IMR-90 (cell line): Measurements from ENCODE around the gene SFXN3. TPM values are rescaled to one million over a fixed set of nuclear protein-coding genes. Genes with fewer than 3 reads are reported as not detected.
A peak's percentile ranks its signal among the peaks of the same experiment; 100 is the strongest.

ENCODE experiments used
- ATAC-seq: fragments of 200-7000 bp; cut with Tn5 transposase; 2 replicates; pipeline ENCODE4 v1.9.1; 2020; ENCODE audit warnings: low read depth, mild to moderate bottlenecking, moderate library complexity
- BruUV-seq: library from RNA; stranded (reverse); fragments of 400-500 nt; replicated peaks from 2 replicates; lab custom pipeline; 2021; lab: Mats Ljungman, UMichigan
- CTCF ChIA-PET: fragments of 300-600 bp; formaldehyde crosslinking; extraction: SDS; loops from one replicate; lab custom pipeline; 2021; ENCODE audit warnings: antibody characterized with exemption; lab: Yijun Ruan, JAX
- POLR2A ChIA-PET: fragments of 300-600 bp; sonication (Branson Sonifier 250); formaldehyde crosslinking; loops from one replicate; lab custom pipeline; 2022; ENCODE audit warnings: antibody characterized with exemption; ENCODE audit not compliant: unreplicated experiment; lab: Charles Lee
- DNase-seq: peaks from one replicate; pipeline ENCODE4 v3.0.0; 2013
- H2AFZ ChIP-seq: replicated peaks from 2 replicates; pipeline ENCODE3; 2013; ENCODE audit warnings: low read length, mild to moderate bottlenecking; ENCODE audit not compliant: poor library complexity
- H2AK5ac ChIP-seq: 2 replicates; pipeline ENCODE4 v1.6.1; 2013; ENCODE audit warnings: low read depth, low read length, inconsistent platforms
- H2AK9ac ChIP-seq: replicated peaks from 2 replicates; pipeline ENCODE3; 2013; ENCODE audit warnings: mild to moderate bottlenecking, low read depth, low read length, moderate library complexity; ENCODE audit not compliant: poor library complexity
- H2BK120ac ChIP-seq: 2 replicates; pipeline ENCODE4 v1.6.1; 2013; ENCODE audit warnings: low read depth, low read length, inconsistent platforms
- H2BK15ac ChIP-seq: 3 replicates; pipeline ENCODE4 v1.6.1; 2013; ENCODE audit warnings: low read depth, low read length, inconsistent platforms
- H2BK20ac ChIP-seq: 2 replicates; pipeline ENCODE4 v1.6.1; 2013; ENCODE audit warnings: low read depth, mild to moderate bottlenecking, inconsistent platforms, low read length, moderate library complexity
- H2BK5ac ChIP-seq: 2 replicates; pipeline ENCODE4 v1.6.1; 2013; ENCODE audit warnings: mild to moderate bottlenecking, low read depth, low read length, inconsistent platforms; ENCODE audit not compliant: poor library complexity, severe bottlenecking
- H3K14ac ChIP-seq: replicated peaks from 2 replicates; pipeline ENCODE4 v1.6.1; 2013; ENCODE audit warnings: low read depth, low read length, inconsistent platforms
- H3K18ac ChIP-seq: 2 replicates; pipeline ENCODE4 v1.6.1; 2013; ENCODE audit warnings: low read depth, low read length, control low read depth
- H3K23ac ChIP-seq: 2 replicates; pipeline ENCODE4 v1.6.1; 2013; ENCODE audit warnings: low read depth, low read length, inconsistent platforms
- H3K27ac ChIP-seq: 2 replicates; pipeline ENCODE4 v1.5.1; 2013; ENCODE audit warnings: mild to moderate bottlenecking, control low read depth, low read length; ENCODE audit not compliant: insufficient read depth
- H3K27me3 ChIP-seq: 2 replicates; pipeline ENCODE4 v1.6.1; 2013; ENCODE audit warnings: low read length; ENCODE audit not compliant: control insufficient read depth, insufficient read depth
- H3K36me3 ChIP-seq: 2 replicates; pipeline ENCODE4 v1.6.1; 2013; ENCODE audit warnings: low read length, mixed read lengths; ENCODE audit not compliant: control insufficient read depth, insufficient read depth
- H3K4ac ChIP-seq: 2 replicates; pipeline ENCODE4 v1.6.1; 2013; ENCODE audit warnings: low read depth, low read length, inconsistent platforms
- H3K4me1 ChIP-seq: 2 replicates; pipeline ENCODE4 v1.6.1; 2013; ENCODE audit warnings: low read length, mixed read lengths; ENCODE audit not compliant: control insufficient read depth, insufficient read depth
- H3K4me2 ChIP-seq: 2 replicates; pipeline ENCODE4 v1.6.1; 2013; ENCODE audit warnings: low read depth, mild to moderate bottlenecking, control low read depth, low read length, moderate library complexity
- H3K4me3 ChIP-seq: 2 replicates; pipeline ENCODE4 v1.5.1; 2013; ENCODE audit warnings: low read depth, mild to moderate bottlenecking, control low read depth, low read length, moderate library complexity; ENCODE audit not compliant: insufficient read depth
- H3K56ac ChIP-seq: 2 replicates; pipeline ENCODE4 v1.6.1; 2013; ENCODE audit warnings: low read length, inconsistent platforms; ENCODE audit not compliant: insufficient read depth; ENCODE audit errors: extremely low read depth
- H3K79me1 ChIP-seq, 2 experiments: 2 replicates each; pipeline ENCODE4 v1.6.1; 2013; ENCODE audit warnings: low read length in 2 of 2, inconsistent platforms in 1 of 2, low read depth in 1 of 2
- H3K9ac ChIP-seq: 2 replicates; pipeline ENCODE4 v1.6.1; 2013; ENCODE audit warnings: low read depth, low read length, control low read depth
- H3K9me1 ChIP-seq: 2 replicates; pipeline ENCODE4 v1.6.1; 2013; ENCODE audit warnings: low read length, inconsistent platforms; ENCODE audit not compliant: insufficient read depth
- H3K9me3 ChIP-seq: 2 replicates; pipeline ENCODE4 v1.6.1; 2013; ENCODE audit warnings: low read length; ENCODE audit not compliant: control insufficient read depth, insufficient read depth
- H4K20me1 ChIP-seq: 2 replicates; pipeline ENCODE4 v1.6.1; 2013; ENCODE audit warnings: low read length, inconsistent platforms; ENCODE audit not compliant: insufficient read depth
- H4K5ac ChIP-seq: 2 replicates; pipeline ENCODE4 v1.6.1; 2013; ENCODE audit warnings: mild to moderate bottlenecking, low read depth, low read length, control low read depth
- H4K8ac ChIP-seq, 2 experiments: 2 replicates each; pipeline ENCODE4 v1.6.1; 2013; ENCODE audit warnings: low read depth in 2 of 2, low read length in 2 of 2, control low read depth in 1 of 2, inconsistent platforms in 1 of 2
- H4K91ac ChIP-seq: 2 replicates; pipeline ENCODE4 v1.6.1; 2013; ENCODE audit warnings: low read depth, low read length, inconsistent platforms; ENCODE audit not compliant: insufficient read depth
- BHLHE40 ChIP-seq: fragments of 150-350 bp; IDR thresholded peaks from 2 replicates; pipeline ENCODE4 v1.6.1; 2016; ENCODE audit warnings: mild to moderate bottlenecking, low read depth, low read length
- CEBPB ChIP-seq: IDR thresholded peaks from 2 replicates; pipeline ENCODE4 v1.6.1; 2012; ENCODE audit warnings: low read depth, low read length, improper control_type of control experiment
- CHD1 ChIP-seq: IDR thresholded peaks from 2 replicates; pipeline ENCODE4 v1.6.1; 2012; ENCODE audit warnings: low read depth, low read length, improper control_type of control experiment
- CTCF ChIP-seq: conservative IDR thresholded peaks from 2 replicates; pipeline ENCODE4 v1.5.1; 2012; ENCODE audit warnings: mild to moderate bottlenecking, low read depth, low read length, improper control_type of control experiment
- ELK1 ChIP-seq: fragments of 150-350 bp; IDR thresholded peaks from 2 replicates; pipeline ENCODE4 v1.6.1; 2016; ENCODE audit warnings: low read depth, mild to moderate bottlenecking, low read length, moderate library complexity, borderline replicate concordance
- FOS ChIP-seq: fragments of 150-350 bp; IDR thresholded peaks from 2 replicates; pipeline ENCODE4 v1.6.1; 2016; ENCODE audit warnings: low read depth, low read length
- MAFK ChIP-seq: IDR thresholded peaks from 2 replicates; pipeline ENCODE4 v1.6.1; 2012; ENCODE audit warnings: low read depth, low read length, improper control_type of control experiment
- MAZ ChIP-seq: IDR thresholded peaks from 2 replicates; pipeline ENCODE4 v1.6.1; 2012; ENCODE audit warnings: low read depth, mild to moderate bottlenecking, low read length, improper control_type of control experiment, moderate library complexity, borderline replicate concordance
- MXI1 ChIP-seq: IDR thresholded peaks from 2 replicates; pipeline ENCODE4 v1.6.1; 2012; ENCODE audit warnings: low read depth, mild to moderate bottlenecking, low read length, moderate library complexity, borderline replicate concordance
- POLR2A ChIP-seq: IDR thresholded peaks from 2 replicates; pipeline ENCODE4 v1.6.1; 2012; ENCODE audit warnings: mild to moderate bottlenecking, low read depth, low read length
- RAD21 ChIP-seq: IDR thresholded peaks from 2 replicates; pipeline ENCODE4 v1.6.1; 2012; ENCODE audit warnings: low read length, improper control_type of control experiment
- RFX5 ChIP-seq: IDR thresholded peaks from 2 replicates; pipeline ENCODE4 v1.8.0; 2012; ENCODE audit warnings: low read depth, mild to moderate bottlenecking, low read length, moderate library complexity
- SMC3 ChIP-seq: fragments of 150-350 bp; IDR thresholded peaks from 2 replicates; pipeline ENCODE4 v1.6.1; 2016; ENCODE audit warnings: low read depth, mild to moderate bottlenecking, antibody characterized with exemption, low read length, moderate library complexity
- USF2 ChIP-seq: fragments of 150-350 bp; IDR thresholded peaks from 2 replicates; pipeline ENCODE4 v1.6.1; 2017; ENCODE audit warnings: mild to moderate bottlenecking, antibody characterized with exemption, low read length, low read depth
- WGBS, 2 experiments: methylation state at CpG; one replicate each; pipeline versions ENCODE4 v1.1.5 to v1.1.7; 2013; ENCODE audit warnings: missing lambda C conversion rate in 2 of 2; ENCODE audit not compliant: insufficient read length in 1 of 2; ENCODE audit errors: extremely low coverage in 2 of 2; 5-methylcytosine and 5-hydroxymethylcytosine counted together
- dilution Hi-C: fragments of 300-500 bp; cut with HindIII; formaldehyde crosslinking; loops from one replicate; pipeline ENCODE4 v1.14.3; 2018; ENCODE audit warnings: low sequenced_read_pairs; ENCODE audit not compliant: unreplicated experiment
- in situ Hi-C: fragments of 300-500 bp; cut with MboI; formaldehyde crosslinking; loops from 3 replicates; pipeline ENCODE4 v1.14.3; 2019; ENCODE audit warnings: low sequenced_read_pairs, inconsistent platforms, mixed read lengths
- intact Hi-C: fragments of 100-400 bp; cut with micrococcal nuclease; formaldehyde crosslinking; loops from 2 replicates; pipeline ENCODE4 v1.10.0; 2022
- polyA plus RNA-seq, 3 experiments: library from polyadenylated mRNA; depleted of rRNA; stranded (reverse); fragments of >200 nt; gene quantifications; 2 replicates each; pipeline ENCODE4 v1.2.3, GENCODE V29; 2012; ENCODE audit warnings: low replicate concordance in 1 of 3
- total RNA-seq: library from RNA; depleted of rRNA; stranded (reverse); fragments of >200 nt; gene quantifications from 2 replicates; pipeline ENCODE4 v1.2.3, GENCODE V29; 2012

Gene SFXN3
- total and polyA plus RNA-seq, 2 of the 4 experiments (the other 2 are of a cell fraction), result 64.7 to 77.2 TPM

DNA sequence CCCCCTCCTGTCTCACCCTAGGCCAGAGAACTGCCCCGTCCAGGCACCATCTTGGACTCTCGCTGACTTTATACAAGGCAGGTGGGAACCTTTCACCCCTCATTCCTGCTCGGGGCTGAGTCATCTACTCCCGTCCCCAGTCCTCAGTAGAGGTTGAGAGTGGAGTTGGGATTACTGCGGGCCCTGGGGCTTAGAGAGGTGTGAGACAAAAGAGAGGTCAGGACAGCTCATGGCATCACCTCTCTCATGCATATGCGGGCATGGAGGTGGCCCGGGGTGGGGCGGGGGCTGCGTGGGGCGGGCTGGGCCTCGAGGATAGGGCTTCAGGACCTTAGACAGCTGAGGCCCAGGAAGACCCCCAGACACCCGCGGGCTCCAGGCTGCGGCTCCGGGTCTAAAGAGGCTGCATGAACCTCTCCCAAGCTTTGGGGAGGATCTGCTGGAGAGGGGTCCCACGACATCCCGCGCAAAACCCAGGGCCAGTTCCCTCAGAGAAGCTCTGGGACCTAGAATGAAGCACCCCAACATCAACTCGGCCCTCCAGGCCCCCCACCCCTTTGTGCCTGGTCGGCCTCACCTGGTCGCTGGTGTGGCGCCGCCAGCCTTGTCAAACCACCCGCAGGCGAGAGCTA, 422 bp upstream of the SFXN3 start:
- WGBS, 2 experiments, result 0% methylated on average over 11 of the region's 25 CpGs; no CpG with 5 or more reads in 1 of the 2 experiments
- DNase-seq, result no peak
- BruUV-seq, result no TSS peak
- no peak overlapping the region for H2BK20ac ChIP-seq
- H2AK5ac ChIP-seq, result no peak overlapping the region
- peaks cover 10 to 47% of the 10 kb centered on the region in 2 experiments; a peak in 3 of 4 replicates for H3K79me1 ChIP-seq
- H4K8ac ChIP-seq, result peak overlapping the region in 1 of 2 experiments; percentile 69; a peak in 2 of 4 replicates
- 0 out of 2 replicates have a peak overlapping the region, but pooled peaks have one; percentile 45 for H3K14ac ChIP-seq
- H4K5ac ChIP-seq, result no peak overlapping the region
- peaks cover 26% of the 10 kb centered on the region for H4K20me1 ChIP-seq
- H3K9me3 ChIP-seq, result no peaks in the 10 kb centered on the region
- peaks cover 10% of the 10 kb centered on the region for H3K36me3 ChIP-seq
- ATAC-seq, result no peak
- H2BK15ac ChIP-seq, result no peak overlapping the region
- H3K56ac ChIP-seq, result no peak overlapping the region
- no peak overlapping the region for H2BK120ac ChIP-seq
- H3K27me3 ChIP-seq, result peaks cover 2% of the 10 kb centered on the region; the same call in 1 of the 2 replicates
- peak overlapping the region; percentile 27; the same call in 1 of the 2 replicates for H3K9ac ChIP-seq
- peaks cover 2% of the 10 kb centered on the region; the same call in 1 of the 2 replicates for H3K9me1 ChIP-seq
- H4K91ac ChIP-seq, result no peak overlapping the region
- peak overlapping the region; percentile 87 for H3K4me2 ChIP-seq
- no peak overlapping the region for H3K4ac ChIP-seq
- intact Hi-C loops (loop anchor here (5.0 kb wide), 1 partner anchor 37 kb away; no protein-coding TSS in a partner anchor), dilution Hi-C loops (no loop called here), in situ Hi-C loops (no loop called here)
- ChIA-PET CTCF (interaction anchor here (0.6 to 2.1 kb wide), 5 partner anchors 11 to 30 kb away, joined by 3 to 7 read pairs (median 4); no protein-coding TSS in a partner anchor), POLR2A (interaction anchor here (0.5 kb wide), 1 partner anchor 48 kb away, joined by 3 read pairs; no protein-coding TSS in a partner anchor)
- H3K4me3 ChIP-seq, result peak overlapping the region; percentile 60
- no peak overlapping the region for H2BK5ac ChIP-seq
- peak overlapping the region; percentile 99 for H2AFZ ChIP-seq
- no peak overlapping the region for H3K18ac ChIP-seq
- H3K23ac ChIP-seq, result no peak overlapping the region
- no peak overlapping the region for H3K27ac ChIP-seq
- H3K4me1 ChIP-seq, result peaks cover 2% of the 10 kb centered on the region
- peak overlapping the region; percentile 97 for H2AK9ac ChIP-seq
- TF ChIP-seq BHLHE40, result no peak
- no peak for TF ChIP-seq RAD21
- TF ChIP-seq SMC3, result no peak
- TF ChIP-seq ELK1, result no peak
- TF ChIP-seq RFX5, result no peak
- TF ChIP-seq MAFK, result no peak
- no peak for TF ChIP-seq POLR2A
- TF ChIP-seq CTCF, result no peak
- no peak for TF ChIP-seq USF2
- no peak for TF ChIP-seq MAZ
- TF ChIP-seq FOS, result no peak
- no peak for TF ChIP-seq MXI1
- no peak for TF ChIP-seq CEBPB
- TF ChIP-seq CHD1, result no peak
